ENCODE data around the gene GSTCD.
"Not testable (repeated sequence)": the region's sequence is repeated elsewhere in the genome, so short reads cannot be mapped to it uniquely, and the experiment has no call there.

GSTCD gene

DNA sequence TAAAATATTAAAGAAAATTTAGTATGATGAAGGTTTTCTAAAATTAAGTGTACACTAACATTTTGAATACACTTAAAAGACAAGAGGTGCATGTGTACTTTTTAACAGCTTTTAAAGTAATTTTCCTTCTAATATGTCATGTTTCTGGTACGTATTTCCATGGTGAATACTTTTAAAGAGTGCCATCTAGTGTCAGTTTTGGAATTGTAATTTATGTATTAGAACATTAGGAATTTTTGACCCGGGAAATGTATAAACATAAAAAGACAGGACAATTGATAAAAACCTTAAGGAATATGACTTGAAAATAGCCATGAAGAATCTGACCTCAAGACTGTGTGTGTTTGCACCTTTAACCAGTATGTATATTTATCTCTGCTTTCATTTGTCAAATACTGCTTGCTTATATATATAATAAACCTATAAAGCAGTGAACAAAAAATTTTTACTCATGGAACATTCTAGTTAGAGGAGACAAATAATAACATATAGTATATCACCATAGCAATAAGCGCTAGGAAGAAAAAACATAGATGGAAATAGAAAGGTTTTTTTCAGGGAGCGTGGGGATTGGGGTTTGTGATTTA is 7.2 kb downstream of the GSTCD start:
- DNase-seq (ENCODE audit: low spot score), result peak; percentile 26

DNA sequence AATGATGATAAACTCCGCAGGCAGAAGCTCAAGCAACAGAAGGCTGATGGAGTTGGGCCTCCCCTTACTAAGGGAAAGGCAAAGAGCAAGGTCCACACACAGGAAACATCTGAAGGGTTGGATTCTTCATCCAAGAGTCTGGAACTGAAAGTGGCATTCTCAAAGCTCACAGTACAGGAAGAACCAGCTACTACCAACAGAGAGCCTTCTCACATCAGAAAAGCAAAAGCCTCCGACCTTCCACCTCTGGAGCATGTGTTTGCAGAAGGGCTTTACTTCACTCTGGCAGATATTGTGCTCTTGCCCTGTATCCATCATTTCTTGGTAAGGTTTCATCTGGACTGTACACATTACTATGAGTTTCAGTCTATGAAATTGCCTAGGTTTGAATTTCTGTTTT is 10.6 kb downstream of the GSTCD start:
- DNase-seq (ENCODE audit: low spot score), result no peak

DNA sequence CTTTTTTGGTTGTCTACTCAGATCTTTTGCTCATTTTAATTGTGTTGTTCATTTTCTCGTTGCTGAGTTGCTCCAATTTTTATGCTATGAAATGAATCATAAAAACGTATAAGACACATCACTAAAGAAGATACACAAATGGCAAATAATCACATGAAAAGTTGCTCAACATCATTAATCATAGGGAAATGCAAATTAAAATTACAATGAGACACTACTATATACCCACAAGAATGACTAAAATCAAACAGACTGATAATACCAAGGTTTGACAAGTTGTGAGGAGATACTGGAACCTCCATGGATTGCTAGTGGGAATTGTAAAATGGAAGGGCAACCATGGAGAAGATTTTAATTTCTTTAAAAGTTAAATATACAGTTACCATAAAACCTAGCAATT is 17.0 kb downstream of the GSTCD start:
- DNase-seq (ENCODE audit: low spot score), result no peak

DNA sequence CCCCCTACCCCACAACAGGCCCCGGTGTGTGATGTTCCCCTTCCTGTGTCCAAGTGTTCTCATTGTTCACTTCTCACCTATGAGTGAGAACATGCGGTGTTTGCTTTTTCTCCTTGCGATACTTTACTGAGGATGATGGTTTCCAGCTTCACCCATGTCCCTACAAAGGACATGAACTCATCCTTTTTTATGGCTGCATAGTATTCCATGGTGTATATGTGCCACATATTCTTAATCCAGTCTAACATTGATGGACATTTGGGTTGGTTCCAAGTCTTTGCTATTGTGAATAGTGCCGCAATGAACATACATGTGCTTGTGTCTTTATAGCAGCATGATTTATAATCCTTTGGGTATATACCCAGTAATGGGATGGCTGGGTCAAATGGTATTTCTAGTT is 21.3 kb downstream of the GSTCD start:
- not testable (repeated sequence) for DNase-seq (ENCODE audit: low spot score)

DNA sequence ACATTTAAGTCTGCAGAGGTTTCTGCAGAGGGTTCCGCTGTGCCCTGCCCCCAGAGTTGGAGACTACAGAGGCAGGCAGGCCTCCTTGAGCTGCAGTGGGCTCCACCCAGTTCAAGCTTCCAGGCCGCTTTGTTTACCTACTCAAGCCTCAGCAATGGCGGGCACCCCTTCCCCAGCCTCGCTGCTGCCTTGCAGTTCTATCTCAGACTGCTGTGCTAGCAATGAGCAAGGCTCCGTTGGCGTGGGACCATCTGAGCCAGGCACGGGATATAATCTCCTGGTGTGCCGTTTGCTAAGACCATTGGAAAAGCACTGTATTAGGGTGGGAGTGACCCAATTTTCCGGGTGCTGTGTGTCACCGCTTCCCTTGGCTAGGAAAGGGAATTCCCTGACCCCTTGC is 26.6 kb downstream of the GSTCD start:
- not testable (repeated sequence) for DNase-seq (ENCODE audit: low spot score)

DNA sequence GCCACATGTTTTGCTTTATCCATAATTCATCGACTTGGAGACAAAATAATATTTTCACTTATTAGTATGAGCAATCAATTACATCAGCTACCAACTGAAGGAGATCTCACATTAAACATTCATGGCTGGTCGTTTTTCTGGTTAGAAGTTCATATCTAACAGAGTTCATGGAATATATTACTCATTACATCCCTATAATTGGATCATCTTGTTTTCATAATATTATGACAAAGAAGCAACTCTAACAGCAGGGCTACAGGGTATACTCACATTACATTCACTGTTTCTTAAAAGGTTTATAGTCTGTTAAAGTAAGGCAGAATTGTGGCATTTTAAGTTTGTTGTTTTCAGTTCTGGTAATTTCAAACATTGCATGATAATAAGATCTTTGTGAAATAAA is 33.0 kb downstream of the GSTCD start:
- no peak for DNase-seq (ENCODE audit: low spot score)

DNA sequence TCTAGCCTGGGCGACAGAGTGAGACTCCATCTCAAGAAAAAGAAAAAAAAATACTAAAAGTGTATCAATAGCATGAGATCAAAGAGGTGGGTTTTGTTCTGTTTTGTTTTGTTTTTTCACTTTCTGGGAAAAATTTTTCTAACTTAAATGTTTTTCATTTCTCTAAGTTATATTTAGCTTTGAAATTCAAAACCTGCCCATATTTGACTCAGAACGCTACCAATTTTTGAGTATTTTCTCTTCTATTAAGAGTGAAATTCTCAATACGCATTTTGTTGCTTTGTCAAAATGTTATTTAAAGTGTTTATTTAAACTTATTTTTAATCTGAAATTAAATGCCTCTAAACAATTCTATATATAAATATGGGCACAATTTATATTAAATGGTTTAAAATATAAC is 39.6 kb downstream of the GSTCD start:
- no peak for DNase-seq (ENCODE audit: low spot score)

DNA sequence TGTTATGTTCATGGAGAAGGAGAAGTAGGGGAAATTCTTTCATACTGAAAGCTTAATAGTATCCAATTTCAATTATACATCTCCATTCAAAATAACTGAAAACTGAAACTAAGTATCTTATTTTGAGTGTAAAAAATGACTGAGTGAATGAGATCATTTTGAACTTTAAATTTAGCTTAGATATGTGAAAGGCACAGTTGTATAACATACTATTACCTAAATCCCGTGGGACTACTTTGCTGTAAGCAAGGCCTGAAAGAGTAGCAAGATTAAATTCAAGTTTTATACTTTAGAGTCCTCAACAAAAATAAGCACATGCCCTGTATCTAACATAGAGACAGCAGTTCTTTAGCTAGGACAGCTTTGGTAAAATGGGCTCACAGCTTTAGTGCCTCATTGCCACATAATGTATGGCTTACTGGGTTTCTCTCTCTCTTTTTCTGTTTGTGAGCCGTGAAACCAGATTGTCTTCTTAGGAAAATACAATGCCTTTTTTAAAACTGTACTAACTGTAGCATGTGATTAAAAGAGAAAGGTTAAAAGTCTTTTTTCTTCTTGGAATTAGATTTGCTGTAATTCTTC is 43.2 kb downstream of the GSTCD start:
- no peak for DNase-seq (ENCODE audit: low spot score)

DNA sequence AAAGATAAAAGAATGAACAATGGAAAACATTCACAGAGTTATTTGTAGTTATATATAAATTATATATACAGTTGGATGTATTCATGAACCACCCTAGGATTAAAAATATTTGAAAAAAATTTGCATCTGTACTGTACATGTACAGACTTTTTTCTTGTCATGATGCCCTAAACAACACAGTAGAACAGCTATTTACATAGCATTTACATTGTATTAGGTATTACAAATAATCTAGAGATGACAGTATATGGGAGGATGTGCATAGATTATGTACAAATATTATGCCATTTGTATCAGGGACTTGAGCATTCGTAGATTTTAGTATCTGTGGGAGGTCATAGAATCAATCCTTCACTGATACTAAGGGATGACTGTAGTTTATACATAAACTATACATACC is 44.8 kb downstream of the GSTCD start:
- DNase-seq (ENCODE audit: low spot score), result no peak

DNA sequence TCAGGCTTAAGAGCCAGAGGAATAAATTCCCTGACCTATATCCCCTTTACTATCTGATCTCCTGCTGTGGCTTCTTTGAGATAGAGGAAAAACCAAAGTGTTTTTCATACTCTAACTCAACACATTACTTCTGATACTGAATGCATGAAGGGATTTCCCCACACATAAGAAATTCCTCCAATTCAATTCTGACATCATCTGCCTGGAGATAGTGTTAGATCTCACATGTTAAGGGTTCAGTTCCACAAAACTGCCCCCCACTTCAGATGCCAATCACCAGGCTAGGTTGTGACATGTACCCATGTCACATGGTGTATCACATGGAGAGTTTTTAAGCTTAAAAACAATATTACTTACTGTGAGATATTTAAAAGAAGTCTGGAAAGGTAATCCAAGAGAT is 46.8 kb downstream of the GSTCD start:
- DNase-seq (ENCODE audit: low spot score), result no peak

DNA sequence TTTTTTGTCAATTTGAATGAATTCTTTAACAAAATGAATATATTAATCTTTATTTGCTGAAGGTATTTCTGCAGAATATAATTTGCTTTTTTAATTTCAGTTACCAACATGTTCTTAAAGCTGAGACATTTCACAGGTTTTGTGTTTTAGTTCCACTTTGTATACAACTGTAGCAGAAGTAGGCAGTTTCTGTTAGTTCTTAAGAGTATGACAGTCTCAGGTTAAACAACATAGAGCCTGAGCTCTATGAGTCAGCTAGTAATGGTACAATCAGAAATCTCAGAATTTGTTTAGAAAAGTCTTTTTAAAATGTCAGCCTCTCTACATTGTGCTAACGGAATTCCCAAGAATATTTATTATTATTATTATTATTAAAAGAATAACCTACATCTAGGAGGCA is 50.4 kb downstream of the GSTCD start:
- no peak for DNase-seq (ENCODE audit: low spot score)

DNA sequence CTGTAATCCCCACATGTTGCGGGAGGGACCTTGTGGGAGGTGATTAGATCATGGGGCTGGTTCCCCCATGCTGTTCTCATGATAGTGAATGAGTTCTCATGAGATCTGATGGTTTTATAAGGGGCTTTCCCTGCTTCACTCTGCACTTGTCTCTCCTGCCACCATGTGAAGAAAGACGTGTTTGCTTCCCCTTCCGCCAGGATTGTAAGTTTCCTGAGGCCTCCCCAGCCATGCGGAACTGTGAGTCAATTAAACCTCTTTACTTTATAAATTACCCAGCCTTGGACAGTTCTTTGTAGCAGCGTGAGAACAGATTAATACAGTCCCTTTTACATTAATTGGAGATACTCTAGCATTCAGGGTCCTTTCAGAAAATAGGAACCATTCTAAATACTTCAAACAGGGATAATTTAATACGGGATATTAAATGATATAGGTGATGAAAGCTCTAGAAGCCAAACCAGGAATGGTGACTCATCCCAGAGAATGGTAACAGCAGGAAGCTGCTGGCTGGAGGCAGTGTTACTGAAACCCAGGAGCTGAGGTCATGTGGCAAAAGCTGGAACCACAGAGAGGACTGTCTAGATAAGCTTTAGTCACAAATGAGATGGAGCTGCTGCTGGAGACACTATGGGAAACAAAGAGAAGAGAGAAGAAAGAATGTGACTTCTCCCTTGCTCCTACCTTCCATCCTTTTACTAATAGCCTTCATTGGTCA is 57.3 kb downstream of the GSTCD start:
- no peak for DNase-seq (ENCODE audit: low spot score)

DNA sequence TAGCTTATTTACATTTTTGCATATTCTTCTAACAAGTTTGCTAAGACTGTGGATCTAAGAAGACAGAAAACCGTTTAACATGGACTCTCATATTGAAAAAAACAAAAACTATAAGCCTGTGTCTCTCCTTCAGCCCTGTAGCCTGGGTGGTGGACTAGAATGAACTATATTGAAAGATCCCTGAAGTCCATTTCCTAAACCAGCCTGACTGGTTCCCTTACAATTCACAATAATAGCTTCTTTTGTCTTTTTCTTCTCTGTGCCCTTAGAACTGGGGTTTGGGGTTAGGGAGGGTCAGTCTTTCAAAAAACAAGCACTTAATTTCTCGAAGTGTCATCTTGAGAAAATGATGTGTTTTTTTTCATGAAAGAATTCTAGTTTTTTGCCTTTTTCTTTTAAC is 59.0 kb downstream of the GSTCD start:
- no peak for DNase-seq (ENCODE audit: low spot score)

DNA sequence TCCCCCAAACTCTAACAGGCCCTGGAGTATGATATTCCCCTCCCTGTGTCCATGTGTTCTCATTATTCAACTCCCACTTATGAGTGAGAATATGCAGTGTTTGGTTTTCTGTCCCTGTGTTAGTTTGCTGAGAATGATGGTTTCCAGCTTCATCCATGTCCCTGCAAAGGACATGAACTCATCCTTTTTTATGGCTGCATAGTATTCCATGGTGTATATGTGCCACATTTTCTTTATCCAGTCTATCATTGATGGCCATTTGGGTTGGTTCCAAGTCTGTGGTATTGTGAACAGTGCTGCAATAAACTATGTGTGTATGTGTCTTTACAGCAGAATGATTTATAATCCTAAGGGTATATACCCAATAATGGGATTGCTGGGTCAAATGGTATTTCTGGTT is 61.9 kb downstream of the GSTCD start:
- DNase-seq (ENCODE audit: low spot score), result not testable (repeated sequence)

DNA sequence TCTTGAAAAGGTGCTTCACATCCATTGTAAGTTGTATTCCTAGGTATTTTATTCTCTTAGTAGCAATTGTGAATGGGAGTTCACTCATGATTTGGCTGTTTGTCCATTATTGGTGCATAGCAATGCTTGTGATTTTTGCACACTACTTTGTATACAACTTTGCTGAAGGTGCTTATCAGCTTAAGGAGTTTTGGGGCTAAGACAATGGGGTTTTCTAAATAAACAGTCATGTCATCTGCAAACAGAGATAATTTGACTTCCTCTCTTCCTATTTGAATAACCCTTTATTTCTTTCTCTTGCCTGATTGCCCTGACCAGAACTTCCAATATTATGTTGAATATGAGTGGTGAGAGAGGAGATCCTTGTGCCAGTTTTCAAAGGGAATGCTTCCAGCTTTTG is 63.5 kb downstream of the GSTCD start:
- DNase-seq (ENCODE audit: low spot score), result not testable (repeated sequence)

DNA sequence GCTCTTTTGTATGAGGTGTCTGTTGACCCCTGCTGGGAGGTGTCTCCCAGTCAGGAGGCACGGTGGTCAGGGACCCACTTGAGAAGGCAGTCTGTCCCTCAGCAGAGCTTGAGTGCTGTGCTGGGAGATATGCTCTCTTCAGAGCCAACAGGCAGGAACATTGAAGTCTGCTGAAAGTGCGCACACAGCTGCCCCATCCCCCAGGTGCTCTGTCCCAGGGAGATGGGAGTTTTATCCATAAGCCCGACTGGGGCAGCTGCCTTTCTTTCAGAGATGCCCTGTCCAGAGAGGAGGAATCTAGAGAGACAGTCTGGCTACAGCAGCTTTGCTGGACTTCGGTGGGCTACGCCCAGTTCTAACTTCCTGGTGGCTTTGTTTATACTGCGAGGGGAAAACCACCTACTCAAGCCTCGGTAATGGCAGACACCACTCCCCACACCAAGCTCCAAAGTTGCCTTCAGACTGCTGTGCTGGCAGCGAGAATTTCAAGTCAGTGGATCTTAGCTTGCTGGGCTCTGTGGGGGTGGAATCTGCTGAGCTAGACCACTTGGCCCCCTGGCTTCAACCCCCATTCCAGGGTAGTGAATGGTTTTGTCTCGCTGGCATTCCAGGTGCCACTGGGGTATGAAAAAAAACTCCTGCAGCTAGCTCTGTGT is 67.3 kb downstream of the GSTCD start:
- not testable (repeated sequence) for DNase-seq (ENCODE audit: low spot score)

DNA sequence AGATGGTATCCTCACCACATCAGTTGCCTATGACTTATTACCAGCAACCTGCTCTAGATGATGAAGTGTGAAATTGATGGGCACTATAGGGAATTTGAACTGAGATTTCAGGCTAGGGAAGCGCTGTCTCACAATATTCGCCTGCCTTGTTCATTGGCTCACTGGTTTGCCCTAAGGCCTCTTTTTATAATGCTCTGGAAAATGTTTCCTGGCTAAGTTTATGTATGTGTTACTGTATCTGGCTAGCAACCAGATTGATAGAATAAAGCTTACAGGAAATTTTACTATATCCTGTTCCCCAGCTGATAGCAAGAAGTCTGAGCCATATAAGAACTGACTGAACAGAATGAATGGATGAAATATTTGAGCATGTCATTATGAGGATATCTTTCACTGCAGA is 71.6 kb downstream of the GSTCD start:
- no peak for DNase-seq (ENCODE audit: low spot score)

DNA sequence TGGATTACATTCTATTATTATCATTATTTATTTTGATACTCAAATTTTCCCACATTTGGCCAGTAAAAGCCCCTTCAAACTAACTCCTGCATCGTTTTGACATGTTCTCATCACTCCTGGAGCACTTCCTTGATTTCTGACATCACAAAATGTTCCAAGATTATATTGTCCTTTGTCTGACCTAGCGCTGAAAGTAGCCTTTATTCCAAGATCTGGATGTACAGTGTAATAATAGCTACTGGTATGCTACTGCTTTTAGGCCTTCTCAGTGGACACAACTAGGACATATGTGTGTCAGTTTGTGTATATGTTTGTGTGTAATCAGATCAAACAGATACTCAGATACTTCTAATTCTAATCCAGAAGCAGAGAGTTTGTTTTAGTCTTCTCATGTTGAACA is 76.2 kb downstream of the GSTCD start:
- DNase-seq (ENCODE audit: low spot score), result no peak

DNA sequence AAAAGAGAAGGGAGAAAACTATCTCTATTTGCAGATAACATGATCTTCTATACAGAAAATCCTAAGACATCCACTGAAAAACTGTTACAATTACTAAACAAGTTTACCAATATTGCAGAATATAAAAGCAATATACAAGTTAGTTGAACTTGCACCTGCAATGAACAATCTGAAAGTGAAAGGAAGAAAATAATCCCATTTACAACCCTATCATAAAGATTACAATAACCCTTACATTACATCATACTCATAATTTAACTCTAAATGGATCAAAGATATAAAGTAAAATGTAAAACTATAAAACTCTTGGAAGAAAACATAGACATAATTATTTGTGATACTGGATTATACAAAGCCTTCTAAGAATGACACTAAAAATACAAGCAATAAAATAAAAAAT is 77.2 kb downstream of the GSTCD start:
- no peak for DNase-seq (ENCODE audit: low spot score)

DNA sequence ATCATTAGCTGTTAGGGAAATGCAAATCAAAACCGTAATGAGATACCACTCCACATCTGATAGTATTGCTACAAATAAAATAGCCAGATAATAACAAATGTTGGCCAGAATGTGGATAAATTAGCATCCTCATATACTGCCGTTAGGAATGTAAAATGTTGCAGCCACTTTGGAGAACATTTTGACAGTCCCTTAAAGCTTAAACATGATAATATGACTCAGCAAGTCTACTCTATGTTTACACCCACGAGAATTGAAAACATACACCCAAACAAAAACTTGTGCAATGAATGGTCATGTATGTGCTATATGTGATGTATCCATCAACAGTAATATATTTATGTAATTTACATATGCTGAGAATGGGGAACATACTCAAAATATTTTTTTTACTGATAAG is 78.2 kb downstream of the GSTCD start:
- DNase-seq (ENCODE audit: low spot score), result no peak

DNA sequence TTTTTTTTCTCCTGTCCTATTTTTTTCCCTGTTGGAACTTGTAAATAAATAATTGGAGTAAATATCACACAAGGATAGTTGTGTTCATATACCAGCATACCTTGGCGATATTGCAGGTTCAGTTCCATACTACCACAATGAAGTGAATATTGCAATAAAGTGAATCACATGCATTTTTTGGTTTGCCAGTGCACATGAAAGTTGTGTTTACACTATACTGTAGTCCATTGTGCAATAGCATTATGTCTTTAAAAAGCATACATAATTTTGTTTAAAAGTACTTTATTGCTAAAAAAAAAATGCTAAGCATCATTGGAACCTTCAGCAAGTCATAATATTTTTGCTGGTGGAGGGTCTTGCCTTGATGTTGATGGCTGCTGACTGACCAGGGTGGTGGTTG is 88.6 kb downstream of the GSTCD start:
- DNase-seq (ENCODE audit: low spot score), result no peak

DNA sequence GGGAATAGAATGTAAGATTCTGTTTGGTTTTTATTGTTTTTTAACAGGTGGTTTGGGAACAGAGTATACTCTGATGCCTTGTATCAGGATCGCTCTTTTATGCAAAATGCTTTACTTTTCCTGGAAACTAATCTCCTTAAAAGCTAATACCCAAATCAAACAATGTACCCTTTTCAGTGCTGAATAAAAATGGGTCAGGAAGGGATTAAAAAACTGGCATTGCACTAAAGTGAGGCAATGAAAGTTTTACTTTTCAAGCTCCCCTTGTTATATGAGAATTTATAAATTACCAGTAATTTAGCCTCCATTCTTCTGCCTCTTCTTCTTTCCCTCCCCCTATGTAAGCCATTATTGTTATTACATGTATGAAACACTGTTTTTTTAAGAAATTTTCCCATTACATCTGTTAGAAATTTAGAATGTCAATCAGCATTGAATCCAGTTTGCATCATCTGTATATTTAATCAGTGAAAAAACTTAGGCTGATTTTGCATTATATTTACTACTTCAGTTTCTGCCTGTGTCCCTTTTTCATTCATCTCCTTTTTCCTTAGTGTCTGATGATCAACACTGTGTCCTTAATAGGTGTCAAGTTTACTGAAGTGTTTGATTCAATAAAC is 97.0 kb downstream of the GSTCD start:
- no peak for DNase-seq (ENCODE audit: low spot score)

All from SK-N-DZ (cell line).